ENCODE data around the gene SLC25A22. TPM values are rescaled to one million over a fixed set of nuclear protein-coding genes. Genes with fewer than 3 reads are reported as not detected.

SLC25A22 gene
- total RNA-seq, 6 experiments from 2014 or later, result 20.6 to 40.2 (median 29.9) TPM

GRCh38 chr11:820655-821511, 22.8 kb upstream of the SLC25A22 start:
- Histone ChIP-seq H3K27ac (peak overlapping the region; percentile 81 to 94 (median 88)), H3K4me3 (peak overlapping the region; percentile 71 to 99 (median 94)), H3K4me1 (peaks cover 0 to 43% (median 20%) of the 10 kb centered on the region in 4 donors), H3K36me3 (peaks cover 0 to 24% (median 7%) of the 10 kb centered on the region in 4 donors), H3K9me3 (no peaks in the 10 kb centered on the region), H3K27me3 (no peaks in the 10 kb centered on the region)
- peak; percentile 58 to 72 (median 65) for ATAC-seq
- peak; percentile 89 to 98 (median 96) for DNase-seq
- TF ChIP-seq POLR2A (IDR thresholded peaks at IDR 0.05) (peak; percentile 22), CTCF (IDR thresholded peaks at IDR 0.05) (no peak)
- 25% methylated on average over 4 of the region's 11 CpGs for WGBS (ENCODE audit: insufficient coverage, low coverage, low lambda C conversion rate, missing lambda C conversion rate)
- intact Hi-C loops (cut with DNase I), result no loop called here

GRCh38 chr11:819943-820649, 22.0 kb upstream of the SLC25A22 start:
- Histone ChIP-seq H3K27ac (peak overlapping the region; percentile 81 to 94 (median 88)), H3K9me3 (no peaks in the 10 kb centered on the region), H3K27me3 (no peaks in the 10 kb centered on the region), H3K4me3 (peak overlapping the region; percentile 71 to 99 (median 94)), H3K4me1 (peaks cover 0 to 35% (median 16%) of the 10 kb centered on the region in 4 donors), H3K36me3 (peaks cover 0 to 24% (median 7%) of the 10 kb centered on the region in 4 donors)
- peak; percentile 96 to 98 (median 97) for DNase-seq
- TF ChIP-seq CTCF (IDR thresholded peaks at IDR 0.05) (no peak), POLR2A (IDR thresholded peaks at IDR 0.05) (peak; percentile 80)
- peak; percentile 64 to 76 (median 72) for ATAC-seq
- intact Hi-C loops (cut with DNase I), result no loop called here
- 0% methylated on average over 13 of the region's 47 CpGs for WGBS (ENCODE audit: insufficient coverage, low coverage, low lambda C conversion rate, missing lambda C conversion rate)

- H3K36me3 ChIP-seq, result peaks cover 0 to 17% (median 3%) of the 10 kb centered on the region in 4 donors
- TF ChIP-seq POLR2A (IDR thresholded peaks at IDR 0.05) (peak; percentile 89), CTCF (IDR thresholded peaks at IDR 0.05) (peak in 1 of 4 donors; percentile 36)
- no peaks in the 10 kb centered on the region for H3K27me3 ChIP-seq
- H3K27ac ChIP-seq, result peak overlapping the region; percentile 81 to 94 (median 88)
- peak overlapping the region; percentile 71 to 99 (median 94) for H3K4me3 ChIP-seq
- DNase-seq (peak; percentile 95 to 97 (median 96)), ATAC-seq (peak; percentile 68 to 81 (median 76))
- H3K9me3 ChIP-seq, result no peaks in the 10 kb centered on the region
- 0% methylated on average over 12 of the region's 96 CpGs for WGBS (ENCODE audit: insufficient coverage, low coverage, low lambda C conversion rate, missing lambda C conversion rate)
- intact Hi-C loops (cut with DNase I), result no loop called here
- H3K4me1 ChIP-seq, result peaks cover 0 to 28% (median 12%) of the 10 kb centered on the region in 4 donors
These were observed 21.2 kb upstream of the SLC25A22 start for GRCh38 chr11:819129-819931.
